IPS-18c (cell line): Measurements from ENCODE around the gene HOXA9.

Experiments used
- H3K4me3 ChIP-seq: 2 replicates; pipeline ENCODE4 v1.7.0; 2013; ENCODE audit warnings: low read depth, mild to moderate bottlenecking, low read length, moderate library complexity; ENCODE audit not compliant: insufficient read depth
- H3K9me3 ChIP-seq: one replicate; pipeline ENCODE4 v1.6.1; 2013; ENCODE audit warnings: mild to moderate bottlenecking, low read length, moderate library complexity; ENCODE audit not compliant: control insufficient read depth, insufficient read depth

The HOXA9 gene

DNA sequence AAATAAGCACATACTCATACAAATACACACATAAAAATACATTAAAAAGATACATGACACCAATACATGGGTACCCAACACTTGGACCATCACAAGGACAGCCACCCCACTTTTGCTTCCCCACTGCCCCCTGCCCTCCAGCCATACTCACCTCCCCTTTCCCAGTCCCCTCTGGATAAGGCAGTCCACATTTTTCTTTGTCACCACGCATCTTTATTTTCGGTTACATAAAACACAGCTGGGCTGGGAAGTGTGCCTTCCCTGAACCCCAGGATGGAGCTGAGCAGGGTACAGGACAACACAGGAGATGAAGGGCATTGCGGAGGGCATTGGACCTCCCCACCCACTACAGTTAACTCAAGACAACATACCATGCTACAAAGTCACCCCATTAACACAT is 11.8 kb downstream of the HOXA9 start:
- Histone ChIP-seq H3K9me3 (peaks cover 3% of the 10 kb centered on the region), H3K4me3 (no peak overlapping the region)

DNA sequence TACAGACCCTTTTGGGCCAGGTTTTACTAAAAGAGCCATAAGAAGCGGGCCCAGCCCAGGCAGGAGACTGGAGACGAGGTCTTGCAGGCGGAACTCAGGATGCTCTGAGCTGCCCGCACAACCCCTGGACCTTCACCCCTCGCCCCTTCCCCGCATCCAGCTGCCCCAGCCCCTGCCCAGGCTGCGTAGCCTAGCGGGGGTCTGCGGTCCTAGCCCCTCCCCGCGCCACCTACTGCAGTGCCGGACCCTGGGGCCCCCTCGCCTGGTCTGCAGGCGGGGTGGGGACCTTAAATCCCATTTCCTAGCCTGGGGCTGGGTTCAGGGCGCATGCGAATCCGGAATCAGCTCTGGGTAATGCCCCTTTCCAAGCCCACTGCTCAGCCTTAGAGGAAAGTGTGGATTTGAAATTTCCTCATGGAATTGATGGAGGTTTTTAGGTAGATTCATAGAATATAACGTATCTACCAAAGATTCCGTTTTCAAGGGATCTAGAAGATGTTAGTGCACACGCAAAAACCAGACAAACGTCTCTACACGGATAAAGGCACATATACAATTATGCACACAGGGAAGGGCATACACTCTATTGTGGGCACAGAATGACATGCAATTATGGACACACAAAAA is 12.4 kb downstream of the HOXA9 start:
- Histone ChIP-seq H3K4me3 (no peak overlapping the region), H3K9me3 (no peaks in the 10 kb centered on the region)

DNA sequence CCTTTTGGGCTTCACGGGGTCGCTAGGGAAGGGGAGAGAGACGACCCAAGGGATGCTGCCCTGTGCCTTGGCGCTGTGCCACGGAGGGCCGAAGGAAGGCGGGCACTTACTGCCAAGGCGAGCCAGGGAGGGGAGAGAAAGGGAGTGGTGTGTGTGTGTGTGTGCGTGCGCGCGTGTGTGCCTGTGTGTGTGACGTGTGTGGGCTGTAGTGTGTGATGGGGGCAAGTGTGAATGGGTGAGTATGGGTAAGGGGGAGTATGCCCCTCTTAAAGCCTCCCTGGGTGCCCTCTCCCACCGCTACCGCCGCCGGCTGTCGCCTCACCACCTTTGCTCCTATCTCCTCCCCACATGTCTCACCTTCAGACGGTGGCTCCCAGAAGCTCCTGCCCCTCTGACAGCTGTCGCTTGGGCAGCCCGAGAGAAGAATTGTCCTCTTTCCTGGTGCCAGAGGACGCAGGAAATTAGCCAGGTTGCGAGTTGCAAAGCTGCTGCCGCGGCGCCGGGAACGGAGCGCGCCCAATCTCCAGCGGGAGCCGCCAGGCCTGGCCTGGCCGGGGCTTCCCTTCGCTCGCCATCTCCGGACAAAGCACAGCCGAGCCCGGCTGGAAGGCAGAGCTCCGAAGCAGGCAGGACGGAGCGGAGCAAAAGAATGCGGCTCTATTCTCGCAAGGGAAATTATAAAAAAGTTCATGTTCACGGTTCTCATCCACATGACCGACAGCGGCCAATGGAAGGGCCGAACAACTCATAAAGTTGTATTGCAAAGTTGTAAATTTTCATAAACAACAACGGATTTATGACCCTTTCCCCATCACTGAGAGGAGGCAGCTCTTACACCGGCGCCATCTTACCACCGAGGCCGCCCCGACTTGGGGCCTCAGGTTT is 13.2 kb downstream of the HOXA9 start, which contains the start of gene HOXA3:
TSS of gene HOXA3 (minus strand) at position 653 of the 885 bp plus-strand sequence. CDS start 41,943 bp downstream, outside the sequence.
- Histone ChIP-seq H3K4me3 (no peak within 1 kb of the TSS), H3K9me3 (peaks cover under 1% of the 10 kb centered on the region)

DNA sequence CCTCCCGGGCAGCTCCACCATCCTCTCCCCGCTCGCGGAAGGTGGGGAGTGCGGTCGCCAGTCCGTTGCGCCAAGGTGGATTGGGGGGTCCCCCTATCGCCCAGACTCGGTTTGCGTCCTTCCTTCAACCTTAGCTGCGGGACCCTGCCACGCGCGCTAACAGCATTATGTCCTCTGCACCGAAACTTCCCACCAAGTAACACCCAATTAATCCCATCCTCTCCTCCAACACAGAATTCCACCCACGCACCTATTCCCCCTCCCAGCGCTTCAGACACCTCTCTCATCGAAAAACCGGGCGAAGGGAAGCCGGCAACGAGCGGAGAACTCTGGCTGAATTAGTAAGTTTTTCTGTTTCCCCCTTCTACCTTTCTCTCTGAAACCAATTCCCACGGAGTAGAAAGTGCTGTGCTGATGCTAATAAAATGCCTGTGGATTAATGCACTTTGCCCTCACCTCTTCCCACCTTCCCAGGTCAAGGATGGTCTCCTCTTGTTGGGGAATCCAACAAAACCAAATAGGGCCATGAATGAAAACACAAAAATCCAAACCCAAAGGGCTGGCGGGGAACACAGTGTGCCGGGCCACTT is 13.9 kb downstream of the HOXA9 start:
- peaks cover 2% of the 10 kb centered on the region for H3K9me3 ChIP-seq
- H3K4me3 ChIP-seq: no peak overlapping the region

DNA sequence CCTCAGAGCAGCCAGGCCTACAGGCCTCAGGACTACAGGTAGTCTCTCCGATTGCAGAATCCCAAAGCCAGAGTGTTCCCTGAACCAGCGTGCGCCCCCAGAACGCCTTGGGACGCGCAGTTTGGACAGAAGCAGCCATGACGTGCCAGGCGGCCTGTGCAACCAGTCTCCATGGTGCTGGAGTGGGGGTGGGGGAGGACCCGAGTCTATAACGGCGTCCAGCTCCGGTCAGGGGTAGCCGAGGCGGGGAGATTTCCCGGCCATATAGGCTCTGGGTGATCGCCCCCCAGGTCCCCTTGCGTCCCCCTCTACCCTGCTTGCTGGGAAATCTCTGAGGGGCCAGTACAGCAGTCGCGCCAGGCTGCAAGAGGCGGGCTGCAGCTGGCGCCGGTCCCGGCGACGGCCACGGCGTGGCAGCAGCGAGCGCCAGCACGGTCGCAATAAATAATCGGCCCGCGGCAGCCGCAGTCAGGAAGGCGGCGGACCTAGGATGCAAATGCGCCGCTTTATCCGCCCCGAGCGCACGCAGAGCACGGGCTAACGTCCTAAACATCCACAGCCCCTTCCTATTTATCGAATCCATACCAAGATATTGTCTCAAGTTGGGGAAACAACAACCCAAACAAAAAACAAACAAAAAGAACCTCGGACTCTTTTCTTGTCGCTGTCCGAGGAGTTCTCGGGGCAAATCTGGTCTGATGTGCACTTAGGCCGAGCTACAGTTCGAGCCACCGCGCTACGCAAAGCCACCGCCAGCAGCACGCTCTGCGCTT is 14.6 kb downstream of the HOXA9 start:
- H3K4me3 ChIP-seq: peak overlapping the region; percentile 22; the same call in 1 of the 2 replicates

DNA sequence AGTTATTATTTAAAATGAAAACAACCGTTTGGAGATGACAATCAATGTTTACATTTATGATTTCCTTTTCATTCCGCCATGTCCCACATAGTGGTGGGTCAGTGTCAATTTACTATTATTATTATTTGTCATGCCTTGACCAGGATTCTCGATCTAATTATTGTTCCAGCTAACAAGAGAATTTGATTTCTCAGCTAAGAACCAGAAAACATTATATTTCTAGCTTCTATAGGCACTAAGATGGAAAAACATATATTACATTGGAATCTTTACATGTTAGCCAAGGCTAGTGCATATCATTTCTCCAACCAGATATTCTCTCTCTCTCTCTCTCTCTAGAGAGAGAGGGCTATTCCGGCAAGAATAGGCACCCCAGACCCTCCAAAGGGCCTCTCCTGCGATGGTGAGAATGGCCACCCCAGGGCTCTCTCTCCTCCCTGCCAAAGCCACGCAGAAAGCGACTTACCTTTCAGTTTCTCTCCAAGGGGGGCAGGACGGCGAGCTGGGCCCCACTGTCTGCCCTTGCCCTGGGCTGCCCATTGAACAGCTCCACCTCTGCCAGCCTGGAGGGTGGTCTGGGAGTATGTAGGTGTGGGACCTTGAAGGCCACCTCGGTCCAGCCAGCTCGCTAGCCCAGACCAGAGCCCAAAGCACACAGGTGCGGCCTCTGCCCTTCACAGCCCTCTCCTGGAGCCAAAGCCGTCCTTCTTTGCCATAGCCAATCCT is 15.3 kb downstream of the HOXA9 start:
- peaks cover 2% of the 10 kb centered on the region for H3K9me3 ChIP-seq
- H3K4me3 ChIP-seq: no peak overlapping the region

More for the DNA sequence above, 14.6 kb downstream of the HOXA9 start:
- peaks cover 2% of the 10 kb centered on the region for H3K9me3 ChIP-seq

DNA sequence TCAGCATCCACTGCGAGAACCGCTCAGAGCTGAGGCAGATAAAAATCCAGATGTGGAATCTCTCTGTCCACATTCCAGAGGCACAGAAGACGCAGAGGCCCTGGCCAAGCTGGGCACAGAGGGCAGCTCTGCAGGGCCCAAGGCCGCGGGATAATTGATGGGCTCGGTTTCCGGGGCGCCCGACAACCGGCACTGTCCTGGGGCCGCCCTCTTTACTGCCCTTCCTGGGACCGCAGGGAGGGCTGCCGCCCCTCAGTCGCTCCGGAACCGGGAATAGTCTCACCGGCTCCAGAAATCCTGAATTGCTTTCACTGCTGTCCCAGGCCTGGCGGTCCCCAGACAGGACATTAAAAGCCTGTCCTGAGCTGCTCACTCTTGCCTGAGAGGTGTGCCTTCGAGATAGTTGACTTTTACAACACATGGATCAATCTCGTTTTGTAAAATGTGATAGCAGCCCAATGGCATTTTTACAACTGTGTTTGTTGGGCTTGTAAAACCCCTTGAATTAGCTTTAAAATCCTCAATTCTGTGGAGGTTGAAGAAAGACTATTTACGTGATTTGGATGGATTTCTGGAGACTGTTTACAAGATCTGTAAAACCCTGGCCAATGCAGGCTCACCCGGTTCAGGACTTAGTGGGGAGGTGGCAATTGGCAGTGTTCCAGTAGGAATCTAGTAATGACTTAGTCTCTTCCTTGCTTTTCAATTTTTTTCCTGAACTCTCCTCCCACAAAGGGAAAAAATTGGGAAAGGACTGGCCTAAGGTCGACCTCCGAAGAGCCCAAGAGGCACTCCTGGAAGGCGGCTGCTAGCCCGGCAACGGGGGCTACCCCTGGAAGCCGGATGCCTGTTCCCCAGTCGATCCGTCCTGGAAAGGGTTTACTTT is 16.3 kb downstream of the HOXA9 start:
- no peak overlapping the region for H3K4me3 ChIP-seq
- peaks cover 2% of the 10 kb centered on the region for H3K9me3 ChIP-seq

DNA sequence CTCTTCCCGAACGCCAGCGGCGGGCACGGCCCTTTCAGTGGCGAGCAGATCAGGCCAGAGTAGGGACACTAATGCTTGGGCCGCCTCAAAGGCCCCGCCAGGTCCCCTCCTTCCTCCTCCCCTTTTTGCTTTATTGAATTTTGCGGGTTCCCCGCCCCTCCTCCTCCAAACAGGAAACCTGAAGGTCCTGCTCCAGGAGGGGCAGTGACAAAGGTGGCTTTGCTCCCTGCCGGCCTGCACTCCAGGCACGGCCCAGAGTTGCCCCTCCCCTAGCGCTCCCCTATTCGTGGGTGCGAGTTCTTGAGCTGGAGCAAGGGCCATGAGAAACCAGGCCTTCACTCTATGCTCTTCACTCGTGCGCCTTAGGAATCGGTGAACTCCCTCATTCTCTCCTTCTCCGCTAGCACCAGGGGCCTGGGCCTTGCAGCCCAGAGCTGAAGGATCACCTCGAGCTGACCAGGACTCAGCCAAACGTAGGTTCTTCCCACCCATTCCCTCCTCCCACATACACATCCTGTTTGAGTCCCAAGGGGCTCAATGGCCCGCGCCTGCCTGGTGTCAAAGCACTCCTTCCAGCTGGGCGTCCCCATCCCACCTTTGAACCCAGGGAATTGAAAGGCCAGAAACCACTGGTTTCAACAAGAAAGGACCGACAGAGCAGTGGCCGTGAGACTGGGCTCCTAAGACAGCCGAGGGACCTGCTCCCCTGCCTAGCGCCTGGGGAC is 17.1 kb downstream of the HOXA9 start:
- peaks cover 5% of the 10 kb centered on the region for H3K9me3 ChIP-seq
- no peak overlapping the region for H3K4me3 ChIP-seq

DNA sequence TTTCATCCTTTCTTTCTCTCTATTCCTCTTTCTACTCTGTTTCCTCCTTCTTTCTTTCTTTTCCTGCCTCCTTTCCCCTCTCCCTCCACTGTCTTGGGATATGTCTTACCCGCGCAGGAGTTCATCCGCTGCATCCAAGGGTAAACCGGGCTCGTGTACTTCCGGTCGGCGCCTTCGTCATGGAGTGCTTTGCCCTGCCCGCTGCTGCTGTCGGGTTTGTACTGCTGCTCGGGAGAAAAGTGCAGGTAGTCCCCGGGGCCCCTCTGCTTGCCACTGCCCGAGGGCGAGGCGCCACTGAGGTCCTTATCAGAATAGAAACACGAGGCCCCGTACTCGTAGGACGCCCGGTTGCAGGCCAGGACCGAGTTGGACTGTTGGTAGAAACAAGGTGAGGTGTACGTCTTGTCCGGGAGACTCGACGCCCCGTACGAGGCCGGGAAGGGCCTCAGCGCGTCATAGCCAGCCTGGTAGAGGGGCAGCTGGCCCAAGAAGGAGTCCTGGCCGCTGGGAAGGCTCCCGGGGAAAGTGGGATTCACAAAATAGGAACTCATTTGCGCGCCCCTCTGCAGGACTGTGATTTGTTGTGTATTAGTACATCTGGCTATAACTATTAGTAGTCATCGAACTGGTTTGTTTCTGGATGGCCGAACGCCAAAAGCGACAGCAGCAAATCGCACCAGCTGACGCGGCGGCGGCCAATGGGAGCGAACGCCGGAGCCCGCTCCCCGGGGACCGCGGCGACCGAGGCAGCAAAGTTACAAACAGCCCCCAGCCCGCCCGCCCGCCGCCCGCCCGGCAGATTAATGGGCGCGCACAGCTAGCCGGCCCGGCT is 17.9 kb downstream of the HOXA9 start, which contains the start of gene HOXA6:
TSS of gene HOXA6 (minus strand) at position 576 of the 832 bp plus-strand sequence. CDS start at position 551, 25 bp downstream.
- Histone ChIP-seq H3K9me3 (peaks cover 7% of the 10 kb centered on the region), H3K4me3 (no peak within 1 kb of the TSS)

DNA sequence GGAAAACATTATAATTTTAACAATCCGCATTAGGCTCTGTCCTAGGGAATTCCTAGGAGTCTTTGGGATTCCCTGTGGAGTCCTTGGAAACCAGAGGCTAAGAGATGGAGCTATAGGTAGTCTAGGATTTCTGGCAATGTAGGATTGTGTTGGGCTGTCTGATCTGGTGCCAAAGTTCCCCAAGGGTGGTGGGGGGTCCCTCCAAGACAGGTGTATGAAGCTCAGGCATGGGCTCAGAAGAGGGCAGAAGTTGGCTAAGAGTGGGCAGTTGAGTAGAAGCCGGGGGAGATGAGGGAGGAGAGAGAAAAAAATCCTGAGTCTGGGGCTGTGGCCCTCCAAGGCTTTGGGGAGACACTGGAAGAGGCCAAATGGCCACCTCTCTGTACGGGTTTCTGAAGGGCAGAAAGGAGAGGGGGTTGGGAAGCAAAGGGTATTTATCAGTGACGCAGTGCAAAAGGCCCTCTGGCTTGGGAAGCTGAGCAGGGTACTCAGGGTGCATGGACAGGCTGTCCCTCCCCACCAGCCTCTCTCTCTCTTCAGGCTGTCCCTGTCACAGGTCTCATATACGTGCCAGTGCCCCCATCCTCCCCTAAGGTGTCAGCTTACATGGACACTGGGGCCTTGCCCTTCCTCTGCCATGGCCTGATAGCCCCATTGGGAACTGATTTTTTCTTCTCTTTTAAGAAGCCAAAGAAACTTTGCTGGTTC is 18.7 kb downstream of the HOXA9 start:
- H3K9me3 ChIP-seq: peaks cover 7% of the 10 kb centered on the region
- no peak overlapping the region for H3K4me3 ChIP-seq

DNA sequence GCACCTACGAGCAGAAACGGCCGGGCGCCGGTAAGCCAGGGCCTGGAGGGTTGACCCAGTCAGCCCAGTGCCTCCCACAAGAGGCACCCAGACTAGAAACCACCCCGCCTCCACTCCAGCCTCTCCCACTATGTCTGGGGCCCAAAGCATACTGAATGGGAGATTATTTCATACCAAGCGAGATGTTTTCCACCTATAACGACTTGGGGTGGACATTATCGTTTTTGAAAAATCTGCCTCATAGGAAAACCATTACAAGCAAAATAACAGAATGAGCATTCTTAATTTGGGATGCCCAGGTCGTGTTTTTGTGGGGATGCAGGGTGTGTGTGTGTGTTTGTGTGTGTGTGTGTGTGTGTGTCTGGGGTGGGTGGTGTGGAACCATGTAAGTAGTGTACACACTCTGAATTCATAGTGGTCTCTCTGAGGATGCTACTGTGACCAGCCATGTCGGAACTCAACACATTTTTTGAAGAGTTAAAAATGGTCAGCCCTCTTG is 19.4 kb downstream of the HOXA9 start:
- Histone ChIP-seq H3K9me3 (peaks cover 7% of the 10 kb centered on the region), H3K4me3 (no peak overlapping the region)

DNA sequence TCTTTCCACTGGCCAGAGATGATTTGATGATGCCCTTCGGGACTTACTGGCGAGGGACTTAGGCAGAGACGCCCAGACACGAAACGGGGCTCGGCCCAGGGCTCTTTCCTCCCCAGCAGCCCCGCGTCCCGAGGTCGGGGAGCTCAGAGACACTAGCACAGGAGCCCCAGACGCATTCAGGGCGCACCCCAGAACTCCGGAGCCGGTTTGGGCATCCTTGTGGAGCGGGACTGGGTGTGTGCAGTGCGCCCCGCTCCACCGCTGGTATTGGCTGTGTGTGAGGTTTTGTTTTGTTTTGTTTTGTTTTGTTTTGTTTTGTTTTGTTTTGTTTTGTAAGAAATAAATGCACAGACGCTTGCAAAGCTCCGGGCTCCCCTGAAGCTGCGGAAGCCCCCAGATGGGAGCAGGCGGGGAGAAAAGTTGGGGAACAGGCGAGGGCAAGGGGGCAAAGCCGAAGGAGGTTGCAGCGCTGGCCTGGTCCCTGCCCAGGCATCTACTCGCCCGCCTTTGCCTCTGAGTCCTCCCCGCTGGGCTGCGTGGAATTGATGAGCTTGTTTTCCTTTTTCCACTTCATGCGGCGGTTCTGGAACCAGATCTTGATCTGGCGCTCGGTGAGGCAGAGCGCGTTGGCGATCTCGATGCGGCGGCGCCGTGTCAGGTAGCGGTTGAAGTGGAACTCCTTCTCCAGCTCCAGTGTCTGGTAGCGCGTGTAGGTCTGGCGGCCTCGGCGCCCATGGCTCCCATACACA is 20.0 kb downstream of the HOXA9 start:
- H3K9me3 ChIP-seq: peaks cover 7% of the 10 kb centered on the region
- H3K4me3 ChIP-seq: no peak overlapping the region

DNA sequence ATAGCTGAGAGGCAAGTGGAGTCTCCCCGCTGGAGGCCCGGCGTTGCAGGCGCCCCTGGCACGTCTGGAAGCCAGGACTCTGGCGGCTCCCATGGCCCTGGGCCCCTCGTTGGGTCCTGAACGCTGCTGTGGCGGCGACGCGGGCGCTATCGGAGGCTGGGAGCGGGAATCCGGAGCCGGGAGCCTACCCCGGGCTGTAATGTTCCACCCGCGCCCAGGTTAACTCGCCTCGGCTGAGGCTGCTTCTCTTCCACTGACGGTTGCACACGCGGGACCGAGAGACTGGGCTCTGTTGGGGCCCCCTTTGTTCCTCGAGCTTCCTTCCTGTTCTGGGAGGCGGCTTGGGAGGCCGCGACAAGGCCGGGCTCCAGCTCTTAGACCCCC is 20.6 kb downstream of the HOXA9 start:
- Histone ChIP-seq H3K4me3 (no peak overlapping the region), H3K9me3 (peaks cover 7% of the 10 kb centered on the region)
